HG02870 (cell line): ENCODE measurements around the gene VPS16.
"Not testable (repeated sequence)": the region's sequence is repeated elsewhere in the genome, so short reads cannot be mapped to it uniquely, and the experiment has no call there.

Source experiments
- ATAC-seq: cut with Tn5 transposase; IDR thresholded peaks from one replicate; pipeline ENCODE4 v1.9.1; 2021; ENCODE audit warnings: mild to moderate bottlenecking, moderate library complexity; ENCODE audit not compliant: unreplicated experiment

Gene VPS16

GRCh38 chr20:2806351-2806701 lies 34.2 kb upstream of the VPS16 start:
- no peak for ATAC-seq

- no peak for ATAC-seq
Observed at GRCh38 chr20:2807019-2807418, 33.5 kb upstream of the VPS16 start.

GRCh38 chr20:2807929-2808328 lies 32.6 kb upstream of the VPS16 start:
- ATAC-seq: not testable (repeated sequence)

GRCh38 chr20:2809690-2810089 lies 30.9 kb upstream of the VPS16 start:
- ATAC-seq: no peak

- ATAC-seq: no peak
Observed at GRCh38 chr20:2812189-2812588, 28.4 kb upstream of the VPS16 start.

GRCh38 chr20:2814076-2814475 lies 26.5 kb upstream of the VPS16 start:
- no peak for ATAC-seq

- no peak for ATAC-seq
Observed at GRCh38 chr20:2814587-2815051, 25.9 kb upstream of the VPS16 start, which contains the start of gene C20orf141. C20orf141 (plus strand) TSS chr20:2814987; CDS start chr20:2815185, 198 bp downstream.

GRCh38 chr20:2815242-2815900 lies 25.2 kb upstream of the VPS16 start:
- no peak for ATAC-seq

GRCh38 chr20:2816030-2816582 lies 24.4 kb upstream of the VPS16 start, which contains the start of gene TMEM239:
TMEM239 (plus strand) TSS chr20:2816364; CDS start chr20:2816555, 191 bp downstream.
- ATAC-seq: no peak

GRCh38 chr20:2816583-2817340 lies 23.8 kb upstream of the VPS16 start:
- ATAC-seq: no peak

GRCh38 chr20:2817341-2817726 lies 23.2 kb upstream of the VPS16 start:
- no peak for ATAC-seq

- no peak for ATAC-seq
Observed at GRCh38 chr20:2817891-2818595, 22.5 kb upstream of the VPS16 start.

- ATAC-seq: no peak
Observed at GRCh38 chr20:2820084-2820895, 20.3 kb upstream of the VPS16 start.

- ATAC-seq: no peak
Observed at GRCh38 chr20:2820896-2821869, 19.4 kb upstream of the VPS16 start.

- no peak for ATAC-seq
Observed at GRCh38 chr20:2822073-2822472, 18.5 kb upstream of the VPS16 start.

- no peak for ATAC-seq
Observed at GRCh38 chr20:2825761-2826160, 14.8 kb upstream of the VPS16 start.

- no peak for ATAC-seq
Observed at GRCh38 chr20:2826655-2827054, 13.9 kb upstream of the VPS16 start.

GRCh38 chr20:2829376-2829775 lies 11.2 kb upstream of the VPS16 start:
- no peak for ATAC-seq

- not testable (repeated sequence) for ATAC-seq
Observed at GRCh38 chr20:2831206-2831605, 9.3 kb upstream of the VPS16 start.
